Measurements from ENCODE around the gene G0S2. TPM values are rescaled to one million over a fixed set of nuclear protein-coding genes. Genes with fewer than 3 reads are reported as not detected.

G0S2 gene
- total and polyA plus RNA-seq, 2 of the 8 experiments (the other 6 are each of a cell fraction or from before 2014, with no cell fraction given) = 1.0 to 1.7 TPM

DNA sequence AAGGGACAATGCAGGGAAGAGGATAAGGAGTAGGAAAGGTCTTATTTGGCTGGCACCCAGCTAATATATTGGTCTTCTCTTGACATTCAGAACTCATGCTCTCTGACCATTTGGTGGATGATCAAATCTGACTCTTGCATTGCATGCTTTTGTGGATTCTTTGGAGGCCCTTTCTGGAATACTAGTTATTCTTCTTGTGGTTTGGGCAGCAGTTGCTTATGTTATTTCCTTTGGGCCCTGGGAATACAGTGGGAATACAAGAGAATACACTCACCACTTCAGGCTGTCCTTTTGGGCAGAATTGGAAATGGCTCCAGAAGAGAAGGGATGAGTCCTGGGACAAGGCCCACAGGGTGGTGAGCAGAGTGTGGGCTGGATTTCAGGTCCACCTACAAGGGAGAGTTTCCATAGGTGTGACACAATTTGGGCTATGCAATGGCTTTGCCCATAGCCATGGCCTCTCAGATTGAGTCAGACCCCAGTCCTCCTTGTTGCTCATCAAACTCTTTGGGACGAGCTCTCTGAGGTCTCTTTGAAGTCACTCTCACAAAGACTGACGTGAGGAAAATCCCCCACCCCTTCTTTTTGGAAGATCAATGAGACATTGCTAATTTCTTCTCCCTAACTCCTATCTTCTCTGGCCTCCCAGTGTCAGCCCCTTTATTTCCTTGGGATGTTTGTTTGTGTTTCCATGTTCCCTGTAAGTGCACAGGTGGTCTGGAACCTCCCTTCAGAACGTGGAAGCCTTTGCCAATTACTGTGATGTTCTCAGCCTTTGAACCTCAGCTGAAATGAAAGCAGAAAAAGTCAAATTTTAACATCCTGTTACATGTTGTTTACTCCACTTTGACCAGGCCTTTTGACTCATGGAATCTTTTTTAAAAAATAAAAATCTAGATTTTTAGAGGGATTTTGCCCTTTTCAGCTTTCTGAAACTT, 48.8 kb downstream of the G0S2 start:
- Histone ChIP-seq H2BK12ac (ENCODE audit: low read depth, low read length) (no peak overlapping the region), H3K79me2 (ENCODE audit: control insufficient read depth in 1 of 2, insufficient read depth in 2 of 2, low read length in 2 of 2) (no peaks in the 10 kb centered on the region), H3K4me2 (ENCODE audit: insufficient read depth in 1 of 2, low read depth in 2 of 2, low read length in 2 of 2) (no peak overlapping the region), H2BK20ac (ENCODE audit: low read length) (no peak overlapping the region), H3K27ac (ENCODE audit: low read depth, low read length) (no peak overlapping the region), H3K56ac (replicated peaks; ENCODE audit: insufficient read length, low read depth, low read length) (no peak overlapping the region), H4K20me1 (replicated peaks in 1 of 2; ENCODE audit: control insufficient read depth in 1 of 2, insufficient read depth in 2 of 2, low read length in 2 of 2) (no peaks in the 10 kb centered on the region), H3K9ac (replicated peaks in 1 of 4; ENCODE audit: extremely low read depth in 1 of 4, low read depth in 3 of 4, low read length in 3 of 4) (no peak overlapping the region), H3K18ac (ENCODE audit: extremely low read depth, low read length) (no peak overlapping the region), H4K5ac (ENCODE audit: insufficient read length, low read depth, low read length) (no peak overlapping the region), H2BK15ac (ENCODE audit: low read length) (no peak overlapping the region), H3K9me3 (ENCODE audit: insufficient read depth in 2 of 2, low read depth in 1 of 2, low read length in 1 of 2) (no peaks in the 10 kb centered on the region), H4K8ac (ENCODE audit: extremely low read depth, insufficient read depth, low read length) (no peak overlapping the region), H3K23ac (ENCODE audit: insufficient read length) (no peak overlapping the region), H3K4me1 (replicated peaks in 1 of 4; ENCODE audit: control insufficient read depth in 3 of 4, insufficient read depth in 4 of 4, low read length in 3 of 4) (no peaks in the 10 kb centered on the region), H3K79me1 (ENCODE audit: low read depth, low read length) (no peaks in the 10 kb centered on the region), H2AK5ac (ENCODE audit: low read depth, low read length) (no peak overlapping the region), H2BK5ac (ENCODE audit: low read depth, low read length) (no peak overlapping the region), H4K91ac (replicated peaks; ENCODE audit: insufficient read length, low read length) (no peak overlapping the region), H3K36me3 (ENCODE audit: control insufficient read depth in 2 of 4, insufficient read depth in 4 of 4, low read length in 3 of 4) (no peaks in the 10 kb centered on the region), H3K4me3 (ENCODE audit: extremely low read depth in 1 of 4, insufficient read depth in 2 of 4, low read depth in 3 of 4, low read length in 4 of 4) (no peak overlapping the region), H3K27me3 (replicated peaks in 1 of 4; ENCODE audit: control insufficient read depth in 3 of 4, extremely low read depth in 1 of 4, insufficient read depth in 3 of 4, low read length in 3 of 4) (no peaks in the 10 kb centered on the region; a peak in 1 of 7 replicates), H2BK120ac (replicated peaks; ENCODE audit: low read depth, low read length) (no peak overlapping the region), H2AFZ (ENCODE audit: low read length) (no peak overlapping the region), H3K4ac (replicated peaks; ENCODE audit: insufficient read length, low read depth, low read length) (no peak overlapping the region), H3K23me2 (ENCODE audit: low read depth, low read length) (no peaks in the 10 kb centered on the region), H3K14ac (ENCODE audit: insufficient read length) (no peak overlapping the region)
- ChIA-PET POLR2A (ENCODE audit: partially characterized antibody) (no interaction called here), CTCF (ENCODE audit: partially characterized antibody) (interaction anchor here (1.3 to 5.3 kb wide), 4 partner anchors 12 to 147 kb away, joined by 3 to 31 read pairs (median 6); partner anchors contain the start of gene HSD11B1)
- DNase-seq (ENCODE audit: low read depth in 1 of 2, low spot score in 2 of 2) (no peak), FAIRE-seq (no peak)
- 90% methylated on average over 3 of the region's 3 CpGs; no CpG with 5 or more reads in 1 of the 2 experiments for WGBS, 2 experiments (ENCODE audit: extremely low coverage in 1 of 2, insufficient coverage in 1 of 2, insufficient read length in 1 of 2, insufficient replicate concordance in 2 of 2, low coverage in 1 of 2, low lambda C conversion rate in 2 of 2, missing lambda C conversion rate in 1 of 2)
- no peak for TF ChIP-seq SIRT6 (IDR thresholded peaks at IDR 0.05; ENCODE audit: low read length)
- no peak for TF ChIP-seq CHD1 (IDR thresholded peaks at IDR 0.05; ENCODE audit: low read depth, low read length)
- no peak for TF ChIP-seq HDAC2 (IDR thresholded peaks at IDR 0.05; ENCODE audit: borderline replicate concordance in 1 of 2, low read depth in 2 of 2, low read length in 2 of 2)
- TF ChIP-seq KDM1A (IDR thresholded peaks at IDR 0.05; ENCODE audit: borderline replicate concordance, low read length) = no peak
- no peak for TF ChIP-seq EP300 (IDR thresholded peaks at IDR 0.05; ENCODE audit: borderline replicate concordance in 1 of 2, low read depth in 2 of 2, low read length in 2 of 2)
- TF ChIP-seq, protein P1, sequence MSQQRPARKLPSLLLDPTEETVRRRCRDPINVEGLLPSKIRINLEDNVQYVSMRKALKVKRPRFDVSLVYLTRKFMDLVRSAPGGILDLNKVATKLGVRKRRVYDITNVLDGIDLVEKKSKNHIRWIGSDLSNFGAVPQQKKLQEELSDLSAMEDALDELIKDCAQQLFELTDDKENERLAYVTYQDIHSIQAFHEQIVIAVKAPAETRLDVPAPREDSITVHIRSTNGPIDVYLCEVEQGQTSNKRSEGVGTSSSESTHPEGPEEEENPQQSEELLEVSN (IDR thresholded peaks at IDR 0.05) = no peak
- no peak for TF ChIP-seq CBX5 (IDR thresholded peaks at IDR 0.05; ENCODE audit: low read depth, low read length)
- TF ChIP-seq GTF2F1 (IDR thresholded peaks at IDR 0.05; ENCODE audit: borderline replicate concordance, low read depth, low read length) = no peak
- no peak for TF ChIP-seq EGR1 (IDR thresholded peaks at IDR 0.05; ENCODE audit: borderline replicate concordance, low read depth, low read length)
- no peak for TF ChIP-seq RBBP5 (IDR thresholded peaks at IDR 0.05; ENCODE audit: borderline replicate concordance, low read depth, low read length)
- no peak for TF ChIP-seq RXRA (IDR thresholded peaks at IDR 0.05; ENCODE audit: insufficient read depth, low read depth, low read length)

Data from H1 (cell line).